GM19438 (cell line): ENCODE measurements around the gene PTPRM.

Source experiments
- ATAC-seq: cut with Tn5 transposase; IDR thresholded peaks from one replicate; pipeline ENCODE4 v1.9.1; 2021; ENCODE audit warnings: low read depth; ENCODE audit not compliant: unreplicated experiment

The PTPRM gene

DNA sequence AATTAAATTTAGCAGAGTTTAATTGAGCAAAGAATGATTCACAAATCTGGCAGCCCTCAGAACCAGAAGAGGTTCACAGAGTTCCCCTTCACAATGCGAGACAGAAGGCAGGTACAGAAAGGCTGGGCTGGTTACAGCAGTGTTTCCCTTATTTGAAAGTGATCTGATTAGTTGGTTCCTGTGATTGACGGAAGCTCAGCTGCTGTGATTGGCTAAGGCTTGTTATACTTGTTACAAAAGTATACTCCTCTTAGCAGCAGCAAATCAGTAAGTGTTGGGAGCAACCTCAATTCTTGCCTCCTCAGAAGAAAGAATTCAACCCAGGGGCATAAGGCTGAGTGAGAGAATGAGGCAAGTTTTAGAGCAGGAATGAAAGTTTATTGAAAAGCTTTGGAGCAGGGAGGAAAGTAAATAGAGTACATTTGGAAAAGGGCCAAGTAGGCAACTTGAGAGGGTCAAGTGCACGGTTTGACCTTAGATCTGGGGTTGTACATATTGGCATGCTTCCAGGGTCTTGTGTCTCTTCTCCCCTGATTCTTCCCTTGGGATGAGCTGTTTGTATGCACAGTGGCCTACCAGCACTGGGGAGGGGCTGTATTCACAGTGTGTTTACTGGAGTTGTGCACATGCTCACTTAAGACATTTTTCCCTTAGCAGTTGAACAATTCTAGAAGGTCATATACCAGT, 610.4 kb downstream of the PTPRM start:
- no peak for ATAC-seq

DNA sequence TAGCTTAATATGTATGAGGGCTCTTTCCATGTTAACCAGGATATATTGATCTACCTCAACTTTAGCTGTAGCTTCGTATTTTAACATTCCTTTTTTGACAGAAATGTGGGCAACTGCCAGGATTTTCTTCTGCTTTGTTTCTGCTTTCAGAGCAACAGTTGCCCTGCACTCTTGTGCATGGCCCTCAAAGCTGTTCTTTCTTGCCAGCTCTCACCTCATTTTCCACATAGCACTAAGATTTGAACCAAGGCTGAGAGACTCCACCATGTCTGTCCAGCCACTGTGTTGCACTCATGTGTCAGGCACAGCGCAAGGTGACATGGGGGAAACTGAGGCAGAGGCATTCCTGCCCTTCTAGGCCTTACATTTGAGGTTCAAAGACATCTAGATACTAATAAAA, 619.3 kb downstream of the PTPRM start:
- no peak for ATAC-seq

DNA sequence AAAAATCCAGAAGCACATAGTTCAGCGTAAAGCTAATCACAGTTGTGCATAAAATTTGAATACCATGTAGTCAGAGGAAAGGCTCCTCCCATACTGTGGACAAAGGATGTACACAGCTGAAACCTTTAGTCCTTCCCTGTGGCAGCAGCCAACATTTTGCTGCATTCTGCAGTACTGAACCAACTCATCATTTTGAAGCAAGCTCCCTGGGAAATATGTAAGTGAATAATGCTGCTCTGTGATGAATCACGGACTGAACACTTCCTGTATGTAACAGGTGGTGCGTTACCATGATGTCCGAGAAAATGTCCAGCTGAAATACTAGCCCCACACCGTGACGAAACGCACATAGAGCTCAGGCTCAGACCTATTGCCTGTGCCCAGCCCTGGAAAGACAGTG, 621.1 kb downstream of the PTPRM start:
- no peak for ATAC-seq

DNA sequence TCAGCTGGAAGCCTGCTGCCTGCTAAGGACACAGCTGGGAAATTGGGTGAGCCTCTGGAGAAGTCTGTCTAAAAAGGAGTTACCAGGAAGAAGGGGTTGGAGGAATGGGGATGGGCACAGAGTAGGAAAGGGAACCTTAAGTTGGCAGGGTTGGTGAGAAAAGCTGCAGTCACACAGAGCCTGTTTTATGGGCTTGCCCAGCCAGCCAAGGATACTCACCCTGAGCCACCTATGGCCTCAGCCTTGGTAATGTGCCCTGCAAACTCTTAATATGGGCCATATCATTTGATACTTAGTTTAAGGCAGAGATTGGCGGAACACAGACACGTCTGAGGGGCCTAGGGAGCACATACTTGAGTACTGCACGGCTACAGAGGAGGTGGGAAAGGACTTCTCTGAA, 623.9 kb downstream of the PTPRM start:
- ATAC-seq, result no peak

DNA sequence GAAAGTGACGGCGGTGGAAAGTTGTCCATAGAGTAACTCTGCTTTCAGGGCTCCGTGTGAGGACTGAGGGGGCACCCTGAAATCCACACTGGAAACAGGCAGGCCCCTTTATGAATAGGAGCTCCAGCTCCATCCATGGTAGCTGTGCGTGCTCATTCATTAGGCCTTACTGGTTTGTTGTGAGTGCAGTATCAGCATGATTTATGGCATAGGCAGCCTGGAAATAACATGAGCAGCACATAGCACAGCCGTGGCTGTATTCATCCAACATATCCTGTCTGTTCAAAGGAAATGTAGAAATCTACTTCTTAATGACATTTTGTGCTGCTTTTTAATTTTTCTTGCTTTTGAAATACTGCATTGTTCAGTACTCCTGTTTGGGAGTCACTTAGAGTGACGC, 627.3 kb downstream of the PTPRM start:
- no peak for ATAC-seq

DNA sequence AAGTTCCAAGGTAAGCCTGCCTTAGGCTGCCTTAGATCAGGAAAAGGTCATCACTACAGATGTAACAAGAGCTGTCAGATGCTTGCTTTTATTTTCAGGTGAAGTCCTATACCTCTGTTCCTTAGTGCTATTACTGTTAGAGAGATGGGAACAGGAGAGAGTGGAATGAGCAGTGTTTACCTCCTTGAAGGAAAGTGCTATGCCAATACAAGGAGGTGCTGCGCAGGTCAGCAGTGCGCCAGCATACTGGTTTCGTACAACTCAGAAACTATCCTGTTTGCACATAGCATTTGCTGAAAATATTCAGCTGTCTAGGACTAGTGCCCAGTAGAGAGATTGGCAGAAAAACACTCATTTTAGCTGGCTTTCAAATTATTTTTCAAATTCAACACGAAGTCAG, 629.1 kb downstream of the PTPRM start:
- ATAC-seq, result no peak

DNA sequence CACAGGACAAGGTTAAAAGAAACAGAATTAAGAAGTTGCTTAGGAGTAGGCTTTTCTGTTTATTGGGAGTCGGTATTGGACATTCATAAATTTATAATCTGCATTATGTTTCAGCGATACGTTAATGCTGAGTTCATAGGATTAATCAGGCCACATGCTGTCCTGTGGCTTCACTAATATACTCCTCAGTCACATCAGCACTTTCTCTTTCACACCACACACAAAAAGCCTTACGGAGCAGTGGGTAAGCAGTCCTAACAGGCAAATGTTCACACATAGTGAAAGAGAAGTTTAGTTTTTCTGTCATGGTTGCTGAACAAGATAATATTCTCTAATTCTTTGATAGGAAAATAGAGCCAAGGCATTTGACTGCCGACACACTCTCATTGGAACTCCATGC, 630.4 kb downstream of the PTPRM start:
- ATAC-seq, result no peak

DNA sequence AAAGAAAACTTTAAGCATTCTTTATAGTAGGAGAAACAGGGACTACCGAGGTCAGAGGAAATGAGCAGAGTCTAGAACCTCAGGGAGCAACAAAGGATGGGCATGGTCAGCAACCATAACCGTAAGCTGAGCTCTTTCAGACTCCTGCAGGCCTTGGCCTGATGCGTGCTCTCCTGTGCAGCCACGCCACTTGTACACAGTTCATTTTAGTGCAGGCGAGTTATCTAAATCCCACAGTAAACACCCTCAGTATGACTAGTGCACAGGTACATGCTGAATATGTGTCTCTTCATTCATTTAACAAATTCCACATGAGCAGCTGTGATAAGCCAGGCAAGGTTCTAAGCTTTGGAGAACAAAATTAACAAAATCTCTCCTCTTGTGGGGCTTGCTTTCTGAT, 640.9 kb downstream of the PTPRM start:
- ATAC-seq, result no peak

DNA sequence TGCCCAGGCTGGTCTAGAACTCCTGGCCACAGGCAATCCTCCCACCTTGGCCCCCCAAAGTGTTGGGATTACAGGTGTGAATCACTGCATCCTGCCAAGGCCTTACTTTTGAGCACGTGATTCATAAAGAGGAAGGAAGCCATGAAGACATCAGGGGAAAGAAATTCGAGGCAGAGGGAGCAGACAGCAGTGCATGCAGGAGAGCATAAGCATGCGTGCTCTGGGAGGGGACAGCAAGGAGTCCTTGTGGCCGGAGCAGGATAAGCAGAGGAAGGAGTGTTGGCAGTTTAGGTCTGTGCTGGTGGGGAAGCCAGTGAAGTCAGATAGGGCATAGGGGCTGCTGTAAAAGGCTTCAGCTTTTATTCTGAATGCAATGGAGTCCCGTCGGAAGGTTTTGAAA, 641.6 kb downstream of the PTPRM start:
- no peak for ATAC-seq

DNA sequence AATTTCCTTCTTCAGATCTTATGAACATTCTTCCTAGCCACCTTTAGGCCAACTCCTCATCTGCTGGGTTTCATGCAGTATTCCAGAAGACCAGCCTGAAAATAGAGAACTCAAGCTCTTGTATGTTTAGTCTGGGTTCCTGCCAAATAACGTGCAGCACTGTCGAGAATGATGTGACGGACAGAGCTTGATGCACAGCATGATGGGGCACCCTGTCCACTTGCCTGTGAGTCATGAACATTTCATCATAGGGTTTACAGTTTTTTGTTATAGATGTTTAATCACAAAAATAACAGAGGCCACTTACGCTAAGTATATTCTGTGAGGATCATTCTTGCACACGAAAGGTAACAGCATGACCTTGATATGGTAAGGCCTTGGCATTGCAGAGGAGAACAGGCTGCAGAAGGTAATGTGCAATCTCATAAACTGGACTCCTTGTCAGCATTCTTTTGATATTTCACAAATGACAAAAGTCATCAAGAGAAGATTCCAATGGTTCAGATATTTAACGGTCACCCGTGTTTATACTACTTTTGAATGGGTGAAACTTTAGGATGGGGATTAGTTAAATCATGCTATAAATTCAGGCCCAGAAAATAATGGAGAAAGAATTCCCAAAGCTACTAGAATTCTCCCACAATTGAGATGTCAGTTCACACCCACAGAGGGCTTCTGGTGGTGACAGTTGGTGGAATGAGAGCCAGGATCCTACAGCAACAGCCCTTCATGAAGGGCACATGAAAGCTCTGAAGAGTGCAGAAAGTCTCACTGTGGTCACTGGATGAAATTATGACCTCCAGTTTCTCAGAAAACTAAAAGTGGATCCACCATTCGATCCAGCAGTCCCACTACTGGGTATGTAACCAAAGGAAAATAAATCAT, 646.0 kb downstream of the PTPRM start:
- no peak for ATAC-seq

DNA sequence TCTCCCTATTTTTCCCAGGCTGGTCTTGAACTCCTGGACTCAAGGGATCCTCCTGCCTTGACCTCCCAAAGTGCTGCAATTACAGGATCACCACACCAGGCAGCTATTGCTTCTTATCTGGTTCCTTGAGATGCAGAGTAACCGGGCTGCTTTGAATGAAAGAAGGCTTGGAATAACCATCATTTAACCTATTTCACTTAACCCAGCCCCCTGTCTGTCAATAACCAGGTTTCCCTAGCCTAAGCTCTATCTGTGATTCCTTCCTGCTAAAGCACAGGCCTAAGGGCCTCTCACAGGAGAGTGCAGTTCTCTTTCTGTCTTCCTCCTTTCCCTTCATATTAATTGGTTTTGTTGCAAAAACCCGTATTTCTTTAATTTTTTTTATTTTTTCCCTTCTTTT, 648.6 kb downstream of the PTPRM start:
- ATAC-seq, result no peak

DNA sequence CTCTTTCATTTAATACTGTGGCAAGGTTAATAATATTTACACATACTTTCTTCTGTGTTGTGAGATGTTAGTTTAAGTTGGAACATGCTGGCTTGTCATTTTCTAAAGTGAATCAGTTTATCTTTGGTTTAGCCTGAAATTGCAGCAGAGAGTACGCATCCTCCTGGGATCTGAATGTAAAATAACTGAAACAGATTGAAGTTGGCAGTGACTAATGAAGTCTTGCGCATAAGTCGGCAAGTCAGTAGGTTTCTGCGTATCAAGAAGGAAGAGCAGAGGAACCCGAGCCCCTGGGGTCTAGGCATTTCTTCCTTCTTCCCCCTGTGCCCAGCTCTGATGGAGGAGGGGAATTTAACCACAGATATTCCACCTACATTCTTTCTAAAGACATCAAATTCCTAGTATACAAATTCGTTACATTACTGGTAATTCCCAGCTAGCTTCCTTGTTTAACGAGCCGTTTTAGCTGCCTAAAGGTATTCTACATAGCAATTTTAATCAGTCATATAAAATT, 650.0 kb downstream of the PTPRM start:
- no peak for ATAC-seq

DNA sequence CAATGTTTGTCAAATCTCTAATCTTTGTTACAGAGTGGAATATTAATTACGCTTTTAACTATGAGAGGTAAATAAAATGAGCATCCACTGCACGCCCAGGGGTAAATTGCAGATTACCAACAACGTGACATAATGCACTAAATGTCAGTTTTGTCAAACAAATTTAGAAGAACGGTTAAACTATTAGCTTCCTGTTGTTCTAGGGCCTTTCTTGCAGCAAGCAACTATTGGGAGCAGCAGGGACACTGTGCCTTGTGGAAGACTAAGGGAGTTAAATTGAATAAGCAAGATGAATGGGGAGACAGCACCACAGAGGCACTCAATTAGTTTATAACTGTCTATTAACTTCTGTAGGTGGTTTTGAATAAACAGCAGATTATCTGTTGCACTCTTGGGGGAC, 651.1 kb downstream of the PTPRM start:
- ATAC-seq, result no peak

DNA sequence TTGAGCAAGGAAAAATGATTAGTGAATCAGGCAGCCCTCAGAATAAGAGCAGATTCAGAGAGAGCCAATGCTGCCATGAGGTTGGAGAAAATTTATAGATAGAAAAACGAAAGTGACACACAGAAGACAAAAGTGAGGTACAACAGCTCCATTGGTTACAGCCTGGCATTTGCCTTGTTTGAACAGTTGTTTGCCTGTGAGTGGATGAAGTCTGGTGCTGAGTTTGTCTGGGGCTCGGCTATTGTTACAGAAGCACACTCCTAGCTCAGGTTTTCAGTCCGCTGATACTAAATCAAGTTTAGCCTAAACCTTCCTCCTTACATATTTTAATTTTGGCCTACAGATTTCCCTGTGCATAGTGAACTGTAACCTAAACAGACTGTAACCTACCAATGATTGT, 654.3 kb downstream of the PTPRM start:
- ATAC-seq, result no peak

DNA sequence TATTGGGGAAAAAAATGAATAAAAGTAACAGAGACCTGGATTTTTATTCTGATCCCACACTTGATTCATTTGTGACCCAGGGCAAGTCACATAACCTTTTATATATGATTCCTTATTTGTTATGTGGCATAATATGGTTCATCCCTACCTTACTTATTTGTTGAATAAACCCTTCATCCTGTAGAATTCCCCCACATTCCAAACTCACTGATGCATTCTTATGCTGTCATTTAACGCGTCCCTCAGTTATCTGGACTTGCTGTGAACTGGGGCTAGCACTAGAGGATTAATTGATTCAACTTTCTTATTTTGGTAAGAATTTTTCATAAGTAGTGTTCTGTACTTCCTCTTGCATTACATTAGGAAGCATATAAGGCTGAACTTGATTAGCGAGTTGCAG, 657.5 kb downstream of the PTPRM start:
- no peak for ATAC-seq

DNA sequence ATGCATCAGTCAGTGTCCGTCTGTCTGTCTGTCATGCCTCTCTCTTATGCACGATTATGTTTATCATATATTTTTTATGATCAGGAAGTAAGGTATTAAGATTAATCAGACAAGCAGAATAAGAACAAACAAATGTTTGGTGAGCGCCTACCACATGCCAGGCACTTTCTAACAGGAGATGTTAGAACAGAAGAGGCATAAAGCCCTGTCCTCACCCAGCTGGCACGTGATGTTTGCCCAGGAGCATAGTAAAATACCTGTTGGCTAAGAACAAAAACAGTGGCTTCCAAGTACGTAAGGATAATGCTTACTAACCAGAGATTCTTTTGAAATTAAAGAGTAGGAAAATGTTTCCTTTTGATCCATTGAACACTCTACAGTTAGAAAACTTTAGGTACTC, 661.9 kb downstream of the PTPRM start:
- no peak for ATAC-seq

DNA sequence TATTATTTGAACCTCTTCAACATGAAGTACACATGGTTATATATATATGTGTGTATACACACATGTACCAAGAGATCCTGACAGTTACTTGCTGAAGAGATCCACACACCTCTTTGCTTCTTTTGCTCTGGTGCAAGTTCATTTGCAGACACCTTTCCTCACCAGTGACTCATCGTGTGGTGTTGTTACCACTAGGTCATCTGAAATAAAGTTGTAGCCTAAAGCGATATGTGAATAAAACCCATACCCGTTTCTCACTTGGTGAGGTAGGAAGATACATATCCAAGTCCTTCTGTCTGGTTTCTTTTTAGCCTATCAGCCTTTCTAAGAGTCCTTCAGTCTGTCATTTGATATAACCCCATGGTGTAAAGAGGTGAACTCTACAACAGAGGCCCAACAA, 662.7 kb downstream of the PTPRM start:
- ATAC-seq, result no peak

DNA sequence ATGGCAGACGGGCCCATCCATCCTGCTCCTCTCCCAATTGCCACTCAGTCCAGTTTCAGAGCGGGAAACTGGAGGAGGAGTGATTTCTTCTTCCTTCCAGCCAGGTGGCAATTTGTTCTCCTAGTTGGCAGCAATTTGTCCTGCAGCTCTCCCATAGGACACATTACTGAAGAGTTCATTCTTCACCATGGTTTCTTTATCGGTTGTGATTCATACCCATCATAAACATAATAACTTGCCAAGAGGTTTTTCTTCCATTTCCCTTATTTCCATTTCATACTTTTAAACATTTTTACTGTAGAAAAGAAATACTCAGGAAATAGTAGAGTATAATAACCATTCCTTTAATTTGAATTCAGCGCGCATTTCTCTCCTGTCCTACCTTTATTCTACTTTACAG, 664.2 kb downstream of the PTPRM start:
- no peak for ATAC-seq

DNA sequence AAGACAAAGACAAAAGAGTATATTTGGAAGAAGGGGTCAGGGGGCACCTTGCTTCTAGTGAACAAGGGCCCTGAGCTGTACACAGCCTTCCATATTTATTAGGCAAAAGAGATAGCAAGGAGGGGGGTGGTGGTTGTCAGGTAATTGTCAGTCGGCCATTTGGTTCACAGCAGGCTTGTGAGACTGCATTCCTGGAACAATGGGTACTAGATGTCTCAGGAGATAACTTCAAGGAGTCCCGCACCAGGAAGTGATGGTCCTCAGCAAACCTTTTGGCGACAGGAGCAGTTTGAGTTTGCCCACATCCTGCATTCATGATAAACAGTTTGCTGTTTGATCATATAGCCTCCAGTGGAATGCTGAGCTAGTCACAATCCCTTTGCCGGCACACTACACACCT, 665.7 kb downstream of the PTPRM start:
- no peak for ATAC-seq

DNA sequence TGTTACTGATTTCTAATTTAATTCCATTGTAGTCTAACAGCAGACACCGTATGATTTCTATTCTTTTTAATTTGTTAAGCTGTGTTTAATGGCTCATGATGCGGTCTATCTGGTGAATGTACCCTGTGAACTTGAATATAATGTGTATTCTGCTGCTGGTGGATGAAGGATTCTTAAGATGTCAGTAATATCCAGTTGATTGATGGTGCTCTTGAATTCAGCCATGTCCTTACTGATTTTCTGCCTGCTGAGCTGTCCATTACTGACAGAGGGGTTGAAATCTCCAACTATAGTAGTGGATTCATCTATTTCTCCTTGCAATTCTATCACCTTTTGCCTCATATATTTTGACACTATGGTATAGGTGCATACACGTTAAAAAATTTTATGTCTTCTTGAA, 668.8 kb downstream of the PTPRM start:
- ATAC-seq, result no peak

DNA sequence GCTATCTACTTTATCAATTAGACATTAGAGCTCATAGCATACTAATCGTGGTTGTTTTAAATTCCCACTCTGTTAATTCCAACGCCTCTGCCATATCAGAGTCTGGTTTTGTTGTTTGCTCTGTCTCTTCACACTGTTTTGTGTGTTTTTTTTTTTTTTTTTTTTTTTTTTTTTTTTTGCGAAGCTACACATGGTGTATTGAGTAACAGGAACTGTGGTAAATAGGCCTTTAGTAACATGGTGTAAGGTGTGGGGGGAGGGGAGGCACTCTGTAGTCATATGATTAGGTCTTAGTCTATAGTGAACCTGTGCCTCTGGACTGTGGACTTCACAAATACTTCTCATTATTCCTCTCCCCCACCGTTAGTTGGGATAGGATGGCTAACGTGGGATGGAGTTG, 671.4 kb downstream of the PTPRM start:
- no peak for ATAC-seq

DNA sequence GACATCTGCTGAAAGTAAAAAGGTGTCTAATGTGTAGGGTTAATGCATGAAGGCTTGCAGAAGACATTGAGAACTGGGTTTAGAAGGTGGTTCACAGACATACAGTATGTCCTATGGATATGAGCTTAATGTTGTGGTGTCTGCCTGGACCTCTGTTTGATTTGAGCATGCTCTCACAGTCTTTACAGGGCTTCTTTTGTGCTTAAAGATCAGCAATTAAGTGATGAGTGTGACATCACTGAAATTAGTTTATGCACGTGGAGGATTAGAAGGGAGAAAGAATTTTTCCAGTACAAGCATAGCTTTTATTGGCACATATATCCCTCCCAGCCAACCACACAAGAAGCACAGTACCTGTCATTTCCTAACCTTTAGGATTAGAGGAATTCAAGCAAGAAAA, 674.6 kb downstream of the PTPRM start:
- no peak for ATAC-seq
